GM12873 (cell line): ENCODE measurements around the gene PCGF2.

ENCODE experiments used
- CTCF ChIP-seq: IDR thresholded peaks from 2 replicates; pipeline ENCODE4 v1.5.1; 2012; ENCODE audit warnings: low read depth, mild to moderate bottlenecking, moderate library complexity, low read length, control low read depth; ENCODE audit not compliant: insufficient read depth; ENCODE audit errors: missing control alignments

Gene PCGF2

DNA sequence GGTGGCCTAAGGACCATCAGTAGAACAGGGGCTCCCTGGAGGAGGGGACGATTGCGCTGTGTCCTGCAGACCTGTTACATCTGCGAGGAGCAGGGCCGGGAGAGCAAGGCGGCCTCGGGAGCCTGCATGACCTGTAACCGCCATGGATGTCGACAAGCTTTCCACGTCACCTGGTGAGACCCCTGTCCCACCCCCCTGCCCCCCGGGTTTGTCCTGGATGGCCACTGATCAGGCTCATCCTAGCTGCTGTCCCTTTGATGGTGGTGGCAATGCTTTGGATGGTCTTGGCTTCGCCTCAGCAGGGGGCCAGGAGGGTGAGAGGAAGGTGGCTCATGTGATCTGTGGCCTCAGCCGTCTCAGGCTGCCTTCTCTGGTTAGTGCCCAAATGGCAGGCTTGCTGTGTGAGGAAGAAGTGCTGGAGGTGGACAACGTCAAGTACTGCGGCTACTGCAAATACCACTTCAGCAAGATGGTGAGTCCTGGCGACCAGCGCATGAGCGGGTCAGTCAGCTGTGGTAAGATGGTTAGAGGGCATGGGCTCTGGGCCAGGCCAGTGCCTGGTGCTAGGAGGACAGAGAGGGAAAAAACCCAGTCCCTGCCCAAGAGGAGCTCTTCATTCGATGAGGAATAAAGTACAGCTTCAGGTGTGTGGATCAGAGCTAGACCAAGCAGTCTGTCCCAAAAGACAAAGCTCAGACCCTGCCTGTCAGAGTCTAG, 38.9 kb downstream of the PCGF2 start:
- no peak for TF ChIP-seq CTCF

GRCh38 chr17:38707678-38708351, 40.3 kb downstream of the PCGF2 start:
- TF ChIP-seq CTCF: no peak

GRCh38 chr17:38706505-38707216, 41.5 kb downstream of the PCGF2 start:
- TF ChIP-seq CTCF: no peak

- no peak for TF ChIP-seq CTCF
Measured at GRCh38 chr17:38705803-38706504, 42.2 kb downstream of the PCGF2 start.

- TF ChIP-seq CTCF: no peak
Measured at GRCh38 chr17:38705523-38705802, 42.7 kb downstream of the PCGF2 start.

DNA sequence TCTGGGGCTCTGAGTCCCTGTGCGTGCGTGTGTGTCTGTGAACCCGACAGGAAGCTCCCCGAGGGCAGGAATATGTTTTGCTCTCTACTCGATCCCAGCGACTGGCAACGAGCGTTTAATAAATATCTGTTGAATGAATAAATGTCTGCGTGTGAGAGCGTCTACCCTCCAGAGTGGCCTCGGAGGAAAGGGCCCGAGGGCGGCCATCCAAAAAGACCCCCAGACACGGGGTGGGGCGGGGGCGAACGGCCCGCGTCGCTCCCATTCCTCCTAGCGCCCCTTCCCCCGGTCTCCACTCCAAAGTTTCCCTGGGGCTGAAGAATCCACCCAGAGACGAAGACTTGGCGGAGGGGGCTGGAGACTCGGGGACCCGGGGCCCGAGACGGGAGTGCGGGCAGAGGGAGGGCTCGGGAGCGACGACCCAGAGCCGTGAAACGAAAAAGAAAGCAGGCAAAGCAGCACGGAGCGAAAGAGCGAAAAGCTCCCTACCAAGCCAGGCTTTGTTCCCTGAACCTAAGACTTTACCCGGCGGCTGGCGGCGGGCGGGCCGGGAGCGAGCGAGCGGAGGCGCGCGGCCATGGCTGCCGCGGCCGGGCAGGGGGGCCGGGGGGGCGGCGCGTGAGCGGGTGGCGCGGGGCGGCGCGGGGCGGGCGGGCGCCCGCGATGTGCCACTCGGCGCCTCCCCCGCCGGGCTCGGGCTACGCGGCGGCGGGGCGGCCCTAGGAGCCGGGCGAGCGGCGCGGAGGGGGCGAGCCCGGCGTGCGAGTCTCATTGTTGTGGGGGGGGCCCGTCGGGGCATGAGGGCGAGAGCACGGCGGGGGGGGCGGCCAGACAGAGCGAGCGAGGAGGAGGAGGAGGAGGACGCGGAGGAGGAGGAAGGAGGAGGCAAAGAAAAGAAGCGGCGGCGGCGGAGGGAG, 43.3 kb downstream of the PCGF2 start, which contains the start of gene MLLT6:
Gene MLLT6, plus strand, starts transcription at position 668 of the 917 bp plus-strand sequence. CDS start 360 bp downstream, outside the sequence.
- TF ChIP-seq CTCF: no peak
